H1 (cell line): ENCODE results near the gene TM7SF3. TPM values are rescaled to one million over a fixed set of nuclear protein-coding genes. Genes with fewer than 3 reads are reported as not detected.

ENCODE experiments used
- CBX8 ChIP-seq: fragments of 300-800, 300-1000 bp; sonication (generic); IDR thresholded peaks from 2 replicates; pipeline ENCODE4 v1.7.1; 2016; ENCODE audit warnings: low read depth, low read length, borderline replicate concordance
- EGR1 ChIP-seq: IDR thresholded peaks from 2 replicates; pipeline ENCODE4 v1.6.1; 2011; ENCODE audit warnings: low read depth, low read length, borderline replicate concordance
- KDM1A ChIP-seq: fragments of 200-600, 300-600 bp; sonication (generic); IDR thresholded peaks from 2 replicates; pipeline ENCODE4 v1.7.1; 2016; ENCODE audit warnings: mild to moderate bottlenecking, low read length, borderline replicate concordance
- KDM5A ChIP-seq: fragments of 200-600 bp; IDR thresholded peaks from 2 replicates; pipeline ENCODE4 v1.7.1; 2012; ENCODE audit warnings: mild to moderate bottlenecking, low read length, inconsistent platforms, mixed read lengths
- NANOG ChIP-seq: IDR thresholded peaks from 2 replicates; pipeline ENCODE4 v1.6.1; 2011; ENCODE audit warnings: low read length, low read depth, mild to moderate bottlenecking, inconsistent platforms; ENCODE audit not compliant: insufficient read depth, poor library complexity, severe bottlenecking
- TBP ChIP-seq: IDR thresholded peaks from 2 replicates; pipeline ENCODE4 v1.6.1; 2011; ENCODE audit warnings: low read depth, low read length, improper control_type of control experiment
- polyA plus RNA-seq, 7 experiments: library from polyadenylated mRNA; depleted of rRNA in 3 of 7; stranded (reverse) in 5 of 7; unstranded in 2 of 7; fragments of >200 nt in 5 of 7; fragments of 200-250 nt in 2 of 7; gene quantifications; 1 replicate in 5 of 7; 2 replicates in 1 of 7; 4 replicates in 1 of 7; pipeline versions ENCODE4 v1.2.1 to v1.2.3, GENCODE V29; 2011 to 2013; ENCODE audit warnings: missing spikeins in 2 of 7, mixed read lengths in 2 of 7
- total RNA-seq: library from RNA; stranded (reverse); fragmentation: NEBNext Ultra II Directional; extraction: Animal tissue kit (Norgen Biotek cat#: 25700); gene quantifications from 2 replicates; pipeline ENCODE4 v1.2.1, GENCODE V29; 2021

Gene TM7SF3
- total and polyA plus RNA-seq, 2 of the 8 experiments (the other 6 are each of a cell fraction or from before 2014, with no cell fraction given), result 57.9 to 77.2 TPM

DNA sequence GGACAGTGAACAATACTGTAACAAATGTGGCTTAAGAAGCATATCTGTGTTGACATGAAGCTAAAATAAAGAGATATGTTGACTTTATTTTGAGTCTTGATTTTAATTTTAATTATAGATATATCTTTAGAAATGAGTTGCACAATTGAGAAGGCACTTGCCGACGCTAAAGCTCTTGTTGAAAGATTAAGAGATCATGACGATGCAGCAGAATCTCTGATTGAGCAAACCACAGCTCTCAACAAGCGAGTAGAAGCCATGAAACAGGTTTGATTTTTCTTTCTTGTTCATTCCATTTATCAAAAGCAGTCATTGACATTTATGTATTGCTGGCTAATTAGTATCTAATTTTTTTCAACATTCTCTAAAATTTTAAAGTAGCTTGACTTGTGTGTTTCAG, 60.2 kb downstream of the TM7SF3 start (continued):
- TF ChIP-seq KDM5A (no peak), CBX8 (no peak), KDM1A (no peak), TBP (no peak), NANOG (no peak), EGR1 (no peak)
